GM19023 (cell line): ENCODE data around the gene MYCBPAP.
"Not testable (repeated sequence)": the region's sequence is repeated elsewhere in the genome, so short reads cannot be mapped to it uniquely, and the experiment has no call there.

Experiments
- ATAC-seq: cut with Tn5 transposase; IDR thresholded peaks from one replicate; pipeline ENCODE4 v1.9.1; 2021; ENCODE audit warnings: mild to moderate bottlenecking, moderate library complexity; ENCODE audit not compliant: unreplicated experiment

The MYCBPAP gene

DNA sequence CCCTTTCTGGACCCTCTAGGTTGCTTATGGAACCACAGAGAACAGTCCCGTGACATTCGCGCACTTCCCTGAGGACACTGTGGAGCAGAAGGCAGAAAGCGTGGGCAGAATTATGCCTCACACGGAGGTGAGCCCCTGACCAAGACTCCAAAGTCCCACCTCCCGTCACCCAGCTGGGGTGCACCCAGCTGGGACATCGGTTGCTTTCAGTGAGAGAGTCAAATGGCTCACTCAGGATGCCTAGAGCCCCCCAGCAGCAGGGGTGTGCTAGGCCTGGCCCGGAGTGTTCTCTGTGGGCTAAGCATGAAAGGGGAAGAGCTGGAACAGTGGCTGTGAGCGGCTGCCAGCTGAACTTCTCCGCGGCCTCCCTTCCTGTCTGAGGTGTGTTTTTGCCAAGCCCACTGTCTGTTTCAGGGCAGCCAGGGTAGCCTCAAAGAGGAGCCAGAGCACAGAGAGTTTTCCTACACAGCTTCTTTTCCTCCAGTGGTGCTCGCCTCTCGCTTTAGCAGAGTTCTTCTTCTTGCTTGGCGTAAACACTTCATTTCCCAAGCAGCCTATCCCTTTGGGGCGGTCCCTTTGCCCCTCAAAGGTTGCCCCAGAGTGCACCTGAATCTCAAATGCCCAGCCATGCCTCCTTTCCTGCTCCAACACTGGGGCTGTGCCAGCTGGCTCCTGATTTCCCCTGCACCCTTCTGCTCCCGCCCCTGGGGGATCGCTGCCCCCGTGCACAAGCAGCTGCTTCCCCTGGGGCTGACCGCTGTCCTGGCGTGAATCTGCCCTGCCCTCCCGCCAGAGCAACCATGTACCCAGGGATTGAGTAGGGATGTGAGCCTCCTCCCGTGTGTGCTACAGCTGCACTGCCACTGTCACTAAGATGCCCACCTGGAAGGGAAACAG is 37.0 kb upstream of the MYCBPAP start:
- no peak for ATAC-seq

DNA sequence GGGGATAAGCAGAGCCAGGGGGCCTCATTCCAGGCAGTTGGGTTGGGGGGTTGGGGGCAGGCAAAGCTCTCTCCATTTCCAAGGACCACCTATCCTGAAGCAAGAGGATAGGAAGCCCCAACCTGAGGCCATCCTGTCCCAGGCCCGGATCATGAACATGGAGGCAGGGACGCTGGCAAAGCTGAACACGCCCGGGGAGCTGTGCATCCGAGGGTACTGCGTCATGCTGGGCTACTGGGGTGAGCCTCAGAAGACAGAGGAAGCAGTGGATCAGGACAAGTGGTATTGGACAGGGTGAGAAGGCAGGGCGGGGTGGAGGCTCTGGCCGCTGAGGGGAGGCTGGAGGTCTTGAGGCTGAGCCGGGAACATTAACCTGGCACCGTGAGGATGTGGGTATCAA is 36.0 kb upstream of the MYCBPAP start:
- no peak for ATAC-seq

DNA sequence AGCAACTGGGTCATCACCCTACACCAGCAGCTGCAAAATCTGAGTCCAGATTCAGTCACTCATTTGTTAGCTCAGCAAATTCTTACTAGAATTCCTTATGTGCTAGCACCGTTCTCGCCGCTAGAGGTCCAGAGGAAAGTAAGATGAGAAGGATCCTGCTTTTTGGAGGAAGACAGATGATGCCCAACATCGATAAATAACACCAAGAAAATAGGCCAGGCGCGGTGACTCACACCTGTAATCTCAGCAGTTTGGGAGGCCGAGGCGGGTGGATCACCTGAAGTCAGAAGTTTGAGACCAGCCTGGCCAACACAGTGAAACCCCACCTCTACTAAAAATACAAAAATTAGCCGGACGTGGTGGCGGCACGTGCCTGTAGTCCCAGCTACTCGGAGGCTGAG is 35.5 kb upstream of the MYCBPAP start:
- ATAC-seq, result not testable (repeated sequence)

DNA sequence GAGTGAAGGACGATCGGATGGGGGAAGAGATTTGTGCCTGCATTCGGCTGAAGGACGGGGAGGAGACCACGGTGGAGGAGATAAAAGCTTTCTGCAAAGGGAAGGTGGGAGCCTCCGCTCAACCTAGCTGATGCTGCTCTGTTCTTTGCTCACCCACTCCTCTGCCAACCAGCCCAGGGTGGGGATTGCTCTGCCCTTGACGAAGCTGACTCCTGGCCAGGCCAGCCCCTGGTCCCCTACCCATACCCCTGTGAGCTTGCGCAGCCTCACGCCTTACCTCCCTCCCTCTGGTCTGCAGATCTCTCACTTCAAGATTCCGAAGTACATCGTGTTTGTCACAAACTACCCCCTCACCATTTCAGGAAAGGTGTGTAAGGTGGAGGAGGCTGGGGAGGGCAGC is 34.3 kb upstream of the MYCBPAP start:
- ATAC-seq, result no peak

DNA sequence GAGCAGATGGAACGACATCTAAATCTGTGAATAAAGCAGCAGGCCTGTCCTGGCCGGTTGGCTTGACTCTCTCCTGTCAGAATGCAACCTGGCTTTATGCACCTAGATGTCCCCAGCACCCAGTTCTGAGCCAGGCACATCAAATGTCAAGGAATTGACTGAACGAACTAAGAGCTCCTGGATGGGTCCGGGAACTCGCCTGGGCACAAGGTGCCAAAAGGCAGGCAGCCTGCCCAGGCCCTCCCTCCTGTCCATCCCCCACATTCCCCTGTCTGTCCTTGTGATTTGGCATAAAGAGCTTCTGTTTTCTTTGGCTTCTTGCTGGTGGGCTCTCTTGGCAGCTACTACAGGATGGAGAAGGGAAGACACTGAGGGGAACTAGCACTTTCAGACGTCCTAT is 33.7 kb upstream of the MYCBPAP start:
- no peak for ATAC-seq

DNA sequence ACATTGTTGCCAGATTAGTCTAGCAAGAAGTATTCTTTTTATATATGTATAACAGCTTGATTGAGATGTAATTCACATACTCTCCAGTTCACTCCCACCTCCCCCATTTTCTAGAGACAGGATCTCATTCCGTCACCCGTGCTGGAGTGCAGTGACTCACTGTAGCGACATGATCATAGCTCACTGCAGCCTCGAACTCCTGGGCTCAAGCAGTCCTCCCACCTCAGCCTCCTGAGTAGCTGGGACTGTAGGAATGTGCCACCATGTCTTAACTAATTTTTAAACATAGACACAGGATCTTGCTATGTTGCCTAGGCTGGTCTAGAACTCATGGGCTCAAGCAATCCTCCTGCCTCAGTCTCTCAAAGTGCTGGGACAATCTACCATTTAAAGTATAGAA is 32.9 kb upstream of the MYCBPAP start:
- ATAC-seq, result no peak

DNA sequence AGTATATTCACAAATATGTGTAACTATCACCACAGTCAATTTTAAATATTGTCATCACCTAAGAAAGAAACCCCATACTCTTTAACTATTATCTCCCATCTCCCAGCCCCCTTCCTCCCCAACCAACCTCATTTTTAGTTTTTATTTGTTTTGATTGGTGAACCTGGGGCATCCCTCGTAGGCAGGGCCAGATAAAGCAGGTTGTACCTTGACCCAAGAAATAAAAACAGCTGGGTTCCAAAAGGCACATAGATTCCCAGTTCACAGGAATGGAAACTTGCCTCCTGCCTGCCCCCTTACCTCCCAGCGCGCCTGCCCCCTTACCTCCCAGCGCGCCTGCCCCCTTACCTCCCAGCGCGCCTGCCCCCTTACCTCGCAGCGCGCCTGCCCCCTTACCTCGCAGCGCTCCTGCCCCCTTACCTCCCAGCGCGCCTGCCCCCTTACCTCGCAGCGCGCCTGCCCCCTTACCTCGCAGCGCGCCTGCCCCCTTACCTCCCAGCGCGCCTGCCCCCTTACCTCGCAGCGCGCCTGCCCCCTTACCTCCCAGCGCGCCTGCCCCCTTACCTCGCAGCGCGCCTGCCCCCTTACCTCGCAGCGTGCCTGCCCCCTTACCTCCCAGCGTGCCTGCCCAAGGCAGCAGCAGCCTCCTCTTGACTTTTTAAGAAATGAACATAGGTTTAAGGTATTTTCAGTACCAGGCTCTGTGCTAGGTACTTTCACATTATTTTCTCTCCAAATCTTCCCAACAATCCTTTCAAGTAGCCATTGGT is 32.3 kb upstream of the MYCBPAP start:
- not testable (repeated sequence) for ATAC-seq

DNA sequence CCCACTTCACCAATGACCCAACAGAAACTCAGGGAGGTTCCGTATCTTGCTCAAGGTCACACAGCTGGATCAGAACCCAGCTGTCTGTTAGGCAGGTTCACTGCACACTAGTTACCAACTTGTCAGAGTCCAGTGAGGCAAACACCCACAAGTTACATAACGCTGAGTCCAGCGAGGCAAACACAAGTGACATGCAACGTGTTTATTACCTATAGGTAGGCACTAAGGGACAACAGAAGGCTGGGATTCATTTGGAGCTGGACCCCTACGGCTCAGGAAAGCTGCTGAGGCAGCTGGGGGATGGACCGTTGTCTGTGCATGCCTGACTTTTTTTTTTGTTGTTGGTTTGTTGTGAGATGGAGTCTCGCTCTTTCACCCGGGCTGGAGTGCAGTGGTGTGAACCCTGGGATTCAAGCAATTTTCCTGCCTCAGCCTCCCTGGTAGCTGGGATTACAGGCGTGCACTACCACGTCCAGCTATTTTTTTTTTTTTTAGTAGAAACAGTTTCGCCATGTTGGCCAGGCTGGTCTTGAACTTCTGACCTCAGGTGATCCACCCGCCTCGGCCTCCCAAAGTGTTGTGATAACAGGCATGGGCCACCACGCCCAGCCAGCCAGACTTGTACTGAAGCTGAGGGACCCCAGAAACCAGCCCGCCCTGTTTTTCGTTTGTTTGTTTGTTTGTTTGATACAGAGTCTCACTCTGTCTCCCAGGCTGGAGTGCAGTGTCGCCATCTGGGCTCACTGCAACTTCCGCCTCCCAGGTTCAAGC is 31.5 kb upstream of the MYCBPAP start:
- no peak for ATAC-seq

DNA sequence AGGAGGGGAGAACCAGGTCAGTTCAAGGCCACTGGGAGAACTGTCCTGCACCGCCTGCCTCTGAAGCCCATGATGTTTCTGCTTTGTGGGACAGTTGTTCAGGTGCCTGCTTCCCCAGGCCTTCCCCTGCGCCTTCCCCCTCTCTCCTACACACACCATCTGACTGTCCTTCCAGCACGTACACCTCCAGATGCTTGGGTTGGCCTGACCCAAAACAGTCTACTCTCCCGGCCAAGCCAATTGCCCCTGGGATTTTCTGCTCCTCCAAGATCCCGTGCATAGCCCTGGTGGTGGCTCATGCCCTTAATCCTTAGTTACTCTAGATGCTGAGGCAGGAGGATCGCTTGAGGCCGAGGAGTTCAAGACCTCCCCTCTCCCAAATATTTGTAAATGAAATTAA is 30.3 kb upstream of the MYCBPAP start:
- no peak for ATAC-seq

DNA sequence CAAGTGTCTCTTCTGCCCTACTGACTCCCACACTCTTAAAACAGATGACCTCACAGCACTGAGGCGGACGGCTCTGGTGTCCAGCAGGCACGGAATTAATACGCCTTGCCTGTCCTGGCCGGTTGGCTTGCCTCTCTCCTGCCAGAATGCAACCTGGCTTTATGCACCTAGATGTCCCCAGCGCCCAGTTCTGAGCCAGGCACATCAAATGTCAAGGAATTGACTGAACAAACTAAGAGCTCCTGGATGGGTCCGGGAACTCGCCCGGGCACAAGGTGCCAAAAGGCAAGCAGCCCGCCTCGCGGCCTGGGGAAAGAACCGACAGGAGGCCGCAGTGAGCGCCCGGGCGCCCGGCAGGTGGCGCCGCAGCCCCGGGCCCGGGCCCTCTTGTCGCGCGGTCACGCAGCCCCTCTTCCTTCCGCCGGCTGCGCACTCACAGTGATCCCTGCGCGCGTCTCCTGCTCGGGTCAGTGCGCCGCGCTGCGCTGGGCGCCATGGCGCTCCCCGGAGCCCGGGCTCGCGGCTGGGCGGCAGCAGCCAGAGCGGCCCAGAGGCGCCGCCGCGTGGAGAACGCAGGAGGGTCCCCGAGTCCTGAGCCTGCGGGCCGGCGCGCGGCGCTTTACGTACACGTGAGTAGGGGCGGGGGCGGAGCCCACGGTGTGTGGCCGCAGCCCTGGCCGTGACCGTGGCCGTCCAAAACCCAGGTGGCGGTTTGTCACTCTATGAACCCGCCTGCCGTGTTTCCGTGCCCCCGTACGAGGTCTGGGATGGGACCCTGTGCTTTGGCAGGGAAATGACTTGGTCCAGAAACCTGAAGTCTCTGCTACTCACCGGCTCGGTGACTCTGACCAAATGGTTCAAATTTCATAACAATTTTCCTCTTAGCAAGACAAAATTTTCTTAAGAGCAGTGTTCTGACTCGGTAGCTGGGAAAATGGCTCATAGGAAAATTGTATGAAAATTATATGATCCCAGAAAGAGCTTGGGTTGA is 29.6 kb upstream of the MYCBPAP start, which contains the start of gene RSAD1:
RSAD1 (plus strand) TSS at position 470 of the 991 bp plus-strand sequence; CDS start at position 495, 25 bp downstream.
- ATAC-seq, result peak; percentile 87

DNA sequence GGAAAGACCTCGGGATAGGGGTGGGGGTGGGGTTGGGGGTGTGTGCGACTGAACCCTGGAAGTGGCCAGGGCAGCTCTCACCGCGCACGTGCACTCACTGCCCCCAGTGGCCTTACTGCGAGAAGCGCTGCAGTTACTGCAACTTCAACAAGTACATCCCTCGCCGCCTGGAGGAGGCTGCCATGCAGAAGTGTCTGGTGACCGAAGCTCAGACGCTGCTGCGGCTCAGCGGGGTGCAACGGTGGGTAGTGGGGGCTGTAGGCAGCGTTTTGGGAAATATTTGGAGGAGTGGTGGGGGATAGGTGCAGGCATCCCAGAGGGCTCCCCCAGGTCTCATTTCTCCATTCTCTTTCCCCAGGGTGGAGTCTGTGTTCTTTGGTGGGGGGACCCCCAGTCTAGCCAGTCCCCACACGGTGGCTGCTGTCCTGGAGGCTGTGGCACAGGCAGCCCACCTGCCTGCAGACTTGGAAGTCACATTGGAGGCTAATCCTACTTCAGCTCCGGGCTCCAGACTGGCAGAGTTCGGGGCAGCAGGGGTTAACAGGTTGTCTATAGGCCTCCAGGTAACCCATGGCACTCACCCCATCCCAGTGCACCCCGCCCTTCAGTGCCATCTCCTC is 28.6 kb upstream of the MYCBPAP start:
- ATAC-seq, result peak; percentile 32

DNA sequence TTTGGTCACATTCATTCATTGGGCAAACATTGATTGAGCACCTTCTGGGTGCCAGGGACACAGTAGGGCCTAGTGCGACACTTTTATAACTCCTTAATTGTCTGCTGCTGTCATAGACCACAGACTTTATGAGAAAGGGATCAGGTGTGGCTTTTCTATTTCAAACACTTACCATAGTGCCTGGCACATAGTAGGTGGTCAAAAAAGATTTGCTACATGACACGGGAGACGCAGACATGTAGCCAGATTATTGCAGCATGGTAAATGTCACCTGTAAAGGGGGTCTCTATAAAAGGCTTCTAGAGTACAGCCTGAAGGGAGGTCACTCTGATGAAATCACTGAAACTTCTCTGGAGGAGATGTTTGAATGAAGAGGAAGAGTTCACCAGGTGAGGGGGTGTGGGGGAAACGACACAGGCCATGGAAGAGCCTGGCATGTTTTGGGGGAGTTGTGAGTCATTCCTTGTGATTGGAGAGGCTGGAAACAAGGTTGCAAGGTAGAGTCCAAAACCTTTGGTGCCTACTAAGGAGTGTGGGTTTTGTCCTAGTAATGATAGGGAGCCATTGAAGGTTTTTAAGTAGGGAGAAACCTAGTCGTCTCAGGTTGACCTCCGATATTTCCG is 28.0 kb upstream of the MYCBPAP start:
- no peak for ATAC-seq

DNA sequence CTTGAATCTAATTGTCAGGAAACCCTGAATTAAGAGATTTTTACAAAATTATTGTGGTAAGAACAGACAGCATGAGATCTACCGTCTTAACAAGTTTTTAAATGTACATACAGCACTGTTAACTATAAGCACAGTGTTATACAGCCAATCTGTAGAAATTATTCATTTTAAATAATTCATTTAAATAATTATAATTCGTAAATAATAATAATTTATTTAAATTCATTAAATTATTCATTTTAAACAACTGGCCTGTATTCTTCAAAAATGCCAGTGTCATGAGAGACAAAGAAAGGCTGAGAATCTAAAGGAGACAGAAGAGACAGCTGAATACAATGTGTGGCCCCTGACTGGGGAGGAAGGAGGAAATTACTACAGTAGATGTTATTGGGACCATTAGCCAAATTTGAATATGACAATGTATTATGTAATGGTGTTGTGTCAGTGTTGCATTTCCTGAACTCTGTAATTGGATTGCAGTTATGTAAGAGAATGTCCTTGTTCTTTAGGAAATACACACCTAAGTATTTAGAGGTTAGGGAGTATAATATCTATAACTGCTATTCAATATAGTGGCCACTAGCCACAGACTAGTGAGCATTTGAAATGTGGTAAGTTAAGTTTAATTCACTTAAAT is 27.3 kb upstream of the MYCBPAP start:
- ATAC-seq, result no peak

DNA sequence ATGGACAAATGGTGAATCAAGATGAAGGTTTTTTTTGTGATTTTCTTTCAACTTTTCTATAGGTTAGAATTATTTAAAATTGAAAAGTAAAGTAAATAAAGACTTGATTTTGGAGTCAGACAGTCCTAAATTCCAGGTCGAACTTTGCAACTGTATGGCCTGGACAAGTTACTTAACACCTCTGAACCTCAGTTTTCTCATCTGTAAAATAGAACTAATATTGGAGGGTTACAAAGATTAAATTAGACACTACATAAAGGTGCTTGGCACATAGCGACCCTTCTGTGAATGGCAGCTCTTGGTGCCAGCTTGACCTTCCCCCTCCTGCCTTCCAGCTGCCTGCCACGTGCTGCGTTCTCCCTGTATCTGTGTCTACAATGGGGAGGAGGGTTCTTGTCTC is 26.6 kb upstream of the MYCBPAP start:
- ATAC-seq, result no peak

DNA sequence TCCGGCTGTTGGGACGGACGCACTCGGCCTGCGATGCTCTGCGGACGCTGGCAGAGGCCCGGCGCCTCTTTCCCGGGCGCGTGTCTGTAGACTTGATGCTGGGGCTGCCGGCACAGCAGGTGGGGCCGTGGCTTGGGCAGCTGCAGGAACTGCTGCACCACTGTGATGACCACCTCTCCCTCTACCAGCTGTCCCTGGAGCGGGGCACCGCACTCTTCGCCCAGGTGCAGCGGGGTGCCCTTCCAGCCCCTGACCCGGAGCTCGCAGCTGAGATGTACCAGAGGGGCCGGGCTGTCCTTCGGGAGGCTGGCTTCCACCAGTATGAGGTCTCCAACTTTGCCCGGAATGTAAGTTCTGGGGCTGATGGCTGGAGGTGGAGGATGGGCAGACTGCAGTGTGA is 26.1 kb upstream of the MYCBPAP start:
- no peak for ATAC-seq

DNA sequence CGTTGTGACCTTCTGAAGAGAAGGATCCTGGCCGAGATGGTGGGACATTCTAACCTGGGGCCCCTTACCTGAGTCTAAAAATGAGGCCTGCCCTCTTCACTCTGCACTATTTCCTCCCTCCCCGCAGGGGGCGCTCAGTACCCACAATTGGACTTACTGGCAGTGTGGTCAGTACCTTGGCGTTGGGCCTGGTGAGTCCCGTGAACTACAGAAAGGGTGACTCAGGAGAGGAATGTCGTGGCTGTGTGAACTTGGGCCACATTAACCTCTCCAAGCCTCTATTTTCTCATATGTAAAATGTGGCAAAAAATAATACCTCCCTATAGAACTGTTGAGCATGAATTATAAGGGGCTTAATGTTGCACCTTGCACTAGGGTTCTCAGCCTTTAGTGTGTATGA is 25.7 kb upstream of the MYCBPAP start:
- ATAC-seq, result no peak

DNA sequence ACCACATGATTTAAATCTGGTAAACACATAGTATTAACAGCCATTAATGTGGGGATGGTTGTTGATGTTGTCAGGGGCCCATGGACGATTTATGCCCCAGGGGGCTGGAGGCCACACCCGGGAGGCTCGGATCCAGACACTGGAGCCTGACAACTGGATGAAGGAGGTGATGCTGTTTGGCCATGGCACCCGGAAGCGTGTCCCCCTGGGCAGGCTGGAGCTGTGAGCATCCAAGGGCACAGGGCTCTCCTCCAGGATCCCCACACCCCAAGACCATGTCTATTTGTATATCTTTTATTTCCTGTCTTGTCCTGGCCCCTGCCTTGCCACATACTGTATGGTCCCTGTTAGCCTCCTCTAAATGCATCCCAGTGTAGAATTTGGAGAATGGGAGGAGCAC is 25.0 kb upstream of the MYCBPAP start:
- ATAC-seq, result no peak

DNA sequence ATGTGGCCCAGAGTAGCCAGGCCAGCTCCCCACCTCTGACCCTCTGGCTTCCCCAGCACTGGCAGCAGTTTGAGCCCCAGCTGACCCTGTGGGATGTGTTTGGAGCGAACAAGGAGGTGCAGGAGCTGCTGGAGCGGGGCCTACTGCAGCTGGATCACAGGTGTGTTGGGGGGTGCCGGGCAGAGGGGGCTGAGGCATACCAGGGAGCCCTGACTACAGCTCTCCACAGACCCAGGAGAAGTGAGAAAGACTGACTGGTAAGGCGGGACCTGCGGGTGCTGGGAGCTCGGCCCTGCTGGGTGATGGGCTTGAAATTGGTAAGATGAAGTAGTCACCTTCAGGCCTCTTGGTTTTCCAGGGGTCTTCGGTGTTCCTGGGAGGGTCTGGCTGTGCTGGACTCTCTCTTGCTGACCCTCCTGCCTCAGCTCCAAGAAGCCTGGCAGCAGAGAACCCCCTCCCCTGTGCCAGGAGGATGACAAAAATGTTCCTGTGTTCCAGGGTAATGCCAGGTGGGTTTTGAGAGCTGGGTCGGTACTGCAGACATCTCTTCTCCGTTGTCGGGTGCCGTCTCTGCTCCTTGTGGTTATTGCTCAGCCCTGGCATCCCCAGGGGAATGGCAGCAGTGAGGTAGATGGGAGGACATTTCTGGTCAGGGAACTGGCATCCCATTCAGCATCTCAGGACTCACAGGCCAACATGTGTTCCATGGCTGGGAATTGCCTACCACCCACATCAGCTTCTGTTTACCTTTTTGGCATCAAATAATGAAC is 23.7 kb upstream of the MYCBPAP start:
- no peak for ATAC-seq
